Epithelial cell of proximal tubule (primary cell): ENCODE data around the gene GOLGA8M. TPM values are rescaled to one million over a fixed set of nuclear protein-coding genes. Genes with fewer than 3 reads are reported as not detected.
A peak's percentile ranks its signal among the peaks of the same experiment; 100 is the strongest.
"Not testable (repeated sequence)": the region's sequence is repeated elsewhere in the genome, so short reads cannot be mapped to it uniquely, and the experiment has no call there.

ENCODE experiments used
- DNase-seq: peaks from one replicate; pipeline ENCODE4 v3.0.0-alpha.2; 2011; ENCODE audit warnings: low read depth
- H3K4me3 ChIP-seq: 2 replicates; pipeline ENCODE4 v1.5.1; 2011; ENCODE audit warnings: low read depth, mild to moderate bottlenecking, low read length
- total RNA-seq: library from RNA; depleted of rRNA; stranded (reverse); fragments of >200 nt; gene quantifications from 2 replicates; pipeline ENCODE4 v1.2.3, GENCODE V29; 2015
- TF ChIP-seq, protein P1 (sequence below): conservative IDR thresholded peaks from 2 replicates; pipeline ENCODE4 v1.5.1; 2012; ENCODE audit warnings: low read depth, mild to moderate bottlenecking, low read length

The GOLGA8M gene, protein sequence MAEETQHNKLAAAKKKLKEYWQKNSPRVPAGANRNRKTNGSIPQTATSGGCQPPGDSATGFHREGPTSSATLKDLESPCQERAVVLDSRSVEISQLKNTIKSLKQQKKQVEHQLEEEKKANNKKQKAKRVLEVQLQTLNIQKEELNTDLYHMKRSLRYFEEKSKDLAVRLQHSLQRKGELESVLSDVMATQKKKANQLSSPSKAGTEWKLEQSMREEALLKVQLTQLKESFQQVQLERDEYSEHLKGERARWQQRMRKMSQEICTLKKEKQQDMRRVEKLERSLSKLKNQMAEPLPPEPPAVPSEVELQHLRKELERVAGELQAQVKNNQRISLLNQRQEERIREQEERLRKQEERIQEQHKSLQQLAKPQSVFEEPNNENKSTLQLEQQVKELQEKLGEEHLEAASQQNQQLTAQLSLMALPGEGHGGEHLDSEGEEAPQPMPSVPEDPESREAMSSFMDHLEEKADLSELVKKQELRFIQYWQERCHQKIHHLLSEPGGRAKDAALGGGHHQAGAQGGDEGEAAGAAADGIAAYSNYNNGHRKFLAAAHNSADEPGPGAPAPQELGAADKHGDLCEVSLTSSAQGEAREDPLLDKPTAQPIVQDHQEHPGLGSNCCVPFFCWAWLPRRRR
- 0.06 TPM in 1 of 2 replicates, not detected in the other for total RNA-seq

DNA sequence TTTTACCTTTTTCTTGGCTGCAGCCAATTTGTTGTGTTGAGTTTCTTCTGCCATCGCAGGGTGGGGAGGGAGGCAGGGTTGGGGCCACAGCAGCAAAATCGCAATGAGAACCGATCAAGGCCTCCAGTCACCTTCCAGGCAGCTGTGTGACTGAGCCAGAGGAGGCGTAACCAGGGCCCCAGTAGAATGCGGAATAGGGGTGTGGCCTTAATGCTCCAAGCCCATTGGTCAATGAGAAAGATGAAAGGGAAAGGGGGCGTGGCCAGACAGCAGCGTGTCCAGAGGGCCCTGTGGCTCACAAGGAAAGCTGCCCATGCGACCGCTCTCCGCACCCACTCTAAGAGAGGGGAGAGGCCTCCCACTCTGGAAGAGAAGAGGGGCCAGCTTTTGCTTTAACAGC is at the start of gene GOLGA8M:
Gene GOLGA8M (minus strand): TSS at position 152 of the 400 bp plus-strand sequence. CDS start 98 bp downstream, at position 54.
- not testable (repeated sequence) for DNase-seq, H3K4me3 ChIP-seq

DNA sequence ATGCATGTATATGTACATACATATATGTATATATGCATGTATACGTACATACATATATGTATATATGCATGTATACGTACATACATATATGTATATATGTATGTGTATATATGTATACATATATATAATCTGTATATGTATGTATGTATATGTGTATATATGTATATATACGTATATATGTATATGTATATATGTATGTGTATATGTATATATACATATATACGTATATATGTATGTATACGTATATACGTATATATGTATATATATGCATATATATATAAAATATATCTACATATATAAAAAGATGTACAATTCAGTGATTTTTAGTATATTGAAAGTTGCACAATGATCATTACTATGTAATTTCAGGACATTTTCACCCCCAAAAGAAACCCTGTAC is 30.7 kb upstream of the GOLGA8M start:
- DNase-seq, H3K4me3 ChIP-seq: not testable (repeated sequence)

DNA sequence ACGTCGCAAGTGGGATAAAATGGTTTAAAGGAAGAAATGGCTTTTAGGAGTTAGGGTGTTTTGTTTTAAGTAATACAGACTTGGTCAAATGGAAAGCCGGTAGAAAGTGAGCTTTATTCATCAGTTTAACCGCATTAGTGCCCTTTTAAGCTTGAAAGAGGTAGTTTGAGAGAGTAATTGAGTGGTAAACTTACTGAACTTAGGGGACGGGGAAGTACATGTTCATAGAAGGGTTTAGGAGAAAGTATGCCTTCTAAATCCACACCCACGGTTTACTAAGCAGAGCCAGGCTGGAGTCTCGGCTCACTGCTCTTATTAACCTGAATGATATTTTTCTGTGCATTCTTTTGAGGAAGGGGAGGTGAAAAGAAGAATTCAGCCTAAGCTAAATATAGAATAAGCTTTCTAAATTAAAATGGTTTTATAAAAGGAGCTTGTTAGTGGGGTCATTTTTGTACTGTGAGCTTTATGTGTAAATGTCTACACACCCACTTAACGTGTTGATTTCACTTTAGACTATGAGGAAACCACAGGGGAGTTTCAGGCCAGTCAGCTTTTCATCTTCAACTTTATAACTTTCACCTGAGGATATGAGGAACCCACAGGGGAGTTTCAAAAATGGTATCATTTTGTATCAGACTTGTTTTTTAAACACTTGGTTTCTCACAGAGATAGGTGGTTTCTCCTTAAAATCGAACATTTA is 26.5 kb upstream of the GOLGA8M start:
- peak overlapping the region; percentile 46 for H3K4me3 ChIP-seq
- DNase-seq, result not testable (repeated sequence)

DNA sequence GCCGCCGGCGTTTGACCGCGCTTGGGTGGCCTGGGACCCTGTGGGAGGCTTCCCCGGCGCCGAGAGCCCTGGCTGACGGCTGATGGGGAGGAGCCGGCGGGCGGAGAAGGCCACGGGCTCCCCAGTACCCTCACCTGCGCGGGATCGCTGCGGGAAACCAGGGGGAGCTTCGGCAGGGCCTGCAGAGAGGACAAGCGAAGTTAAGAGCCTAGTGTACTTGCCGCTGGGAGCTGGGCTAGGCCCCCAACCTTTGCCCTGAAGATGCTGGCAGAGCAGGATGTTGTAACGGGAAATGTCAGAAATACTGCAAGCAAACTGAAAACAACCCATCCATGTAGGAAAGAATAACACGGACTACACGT is 26.0 kb upstream of the GOLGA8M start:
- not testable (repeated sequence) for DNase-seq
- peak overlapping the region; percentile 53 for H3K4me3 ChIP-seq

DNA sequence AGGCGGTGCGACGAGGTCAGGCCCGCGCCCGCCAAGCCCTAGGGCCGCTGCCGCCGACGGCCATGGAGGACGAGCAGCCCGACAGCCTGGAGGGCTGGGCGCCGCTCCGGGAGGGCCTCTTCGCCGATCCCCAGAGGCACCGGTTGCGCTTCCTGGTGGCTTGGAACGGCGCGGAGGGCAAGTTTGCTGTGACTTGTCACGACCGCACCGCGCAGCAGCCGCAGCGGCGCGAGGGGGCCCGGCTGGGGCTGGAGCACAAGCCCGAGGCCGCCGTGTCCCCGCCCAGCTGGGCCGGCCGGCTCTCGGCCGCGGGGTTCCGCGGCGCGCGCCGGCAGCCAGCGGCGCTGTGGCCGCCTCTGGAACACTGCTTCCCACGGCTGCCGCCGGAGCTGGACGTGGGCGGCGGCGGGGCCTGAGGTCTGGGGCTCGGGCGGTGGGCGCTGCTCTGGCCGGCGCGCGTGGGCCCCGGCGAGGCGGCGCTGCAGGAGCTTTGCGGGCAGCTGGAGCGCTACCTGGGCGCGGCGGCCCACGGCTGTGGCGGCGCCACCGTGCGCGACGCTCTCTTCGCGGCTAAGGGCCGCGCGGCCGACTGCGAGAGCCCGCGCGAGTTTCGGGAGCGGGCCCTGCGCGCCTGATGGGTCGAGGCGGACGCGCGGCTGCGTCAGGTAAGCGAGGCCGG is 25.4 kb upstream of the GOLGA8M start:
- DNase-seq, result not testable (repeated sequence)

DNA sequence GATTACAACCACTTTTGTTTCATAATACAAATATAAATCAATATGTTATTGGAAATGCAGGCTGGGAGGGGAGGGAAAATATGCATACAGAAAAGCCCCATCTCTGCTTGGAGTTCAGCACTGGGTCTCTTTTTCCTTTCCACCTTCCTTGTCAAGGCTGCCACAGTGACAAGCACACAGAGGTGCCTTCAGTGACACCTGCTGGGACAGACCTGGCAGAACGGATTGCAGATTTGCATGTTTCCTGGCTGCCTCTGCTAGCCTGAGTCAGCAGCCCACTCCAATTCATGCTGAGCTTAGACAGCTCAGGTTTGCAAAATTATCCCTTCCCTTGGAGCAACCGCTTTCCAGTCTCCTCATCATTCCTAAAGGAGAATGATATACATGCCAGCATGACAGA is 15.8 kb upstream of the GOLGA8M start:
- DNase-seq, result not testable (repeated sequence)
- TF ChIP-seq, protein P1, sequence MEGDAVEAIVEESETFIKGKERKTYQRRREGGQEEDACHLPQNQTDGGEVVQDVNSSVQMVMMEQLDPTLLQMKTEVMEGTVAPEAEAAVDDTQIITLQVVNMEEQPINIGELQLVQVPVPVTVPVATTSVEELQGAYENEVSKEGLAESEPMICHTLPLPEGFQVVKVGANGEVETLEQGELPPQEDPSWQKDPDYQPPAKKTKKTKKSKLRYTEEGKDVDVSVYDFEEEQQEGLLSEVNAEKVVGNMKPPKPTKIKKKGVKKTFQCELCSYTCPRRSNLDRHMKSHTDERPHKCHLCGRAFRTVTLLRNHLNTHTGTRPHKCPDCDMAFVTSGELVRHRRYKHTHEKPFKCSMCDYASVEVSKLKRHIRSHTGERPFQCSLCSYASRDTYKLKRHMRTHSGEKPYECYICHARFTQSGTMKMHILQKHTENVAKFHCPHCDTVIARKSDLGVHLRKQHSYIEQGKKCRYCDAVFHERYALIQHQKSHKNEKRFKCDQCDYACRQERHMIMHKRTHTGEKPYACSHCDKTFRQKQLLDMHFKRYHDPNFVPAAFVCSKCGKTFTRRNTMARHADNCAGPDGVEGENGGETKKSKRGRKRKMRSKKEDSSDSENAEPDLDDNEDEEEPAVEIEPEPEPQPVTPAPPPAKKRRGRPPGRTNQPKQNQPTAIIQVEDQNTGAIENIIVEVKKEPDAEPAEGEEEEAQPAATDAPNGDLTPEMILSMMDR, result peak; percentile 27
- H3K4me3 ChIP-seq, result peak overlapping the region; percentile 22

More for the DNA sequence above, 25.4 kb upstream of the GOLGA8M start:
- H3K4me3 ChIP-seq, result peak overlapping the region; percentile 53

DNA sequence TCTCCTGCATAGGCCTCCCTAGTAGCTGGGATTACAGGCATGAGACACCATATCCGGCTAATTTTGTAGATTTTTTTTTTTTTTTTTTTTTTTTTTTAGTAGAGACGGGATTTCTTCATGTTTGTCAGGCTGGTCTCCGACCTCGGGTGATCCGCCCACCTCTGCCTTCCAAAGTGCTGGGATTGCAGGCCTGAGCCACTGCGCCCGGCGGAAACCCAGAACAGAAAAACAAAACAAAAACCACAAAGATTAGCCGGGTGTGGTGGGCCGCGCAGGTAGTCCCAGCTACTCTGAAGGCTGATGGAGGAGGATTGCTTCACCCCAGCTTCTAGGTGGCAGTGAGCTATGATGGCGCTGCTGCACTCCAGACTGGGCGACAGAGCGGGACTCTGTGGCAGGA is 14.8 kb upstream of the GOLGA8M start:
- not testable (repeated sequence) for DNase-seq

DNA sequence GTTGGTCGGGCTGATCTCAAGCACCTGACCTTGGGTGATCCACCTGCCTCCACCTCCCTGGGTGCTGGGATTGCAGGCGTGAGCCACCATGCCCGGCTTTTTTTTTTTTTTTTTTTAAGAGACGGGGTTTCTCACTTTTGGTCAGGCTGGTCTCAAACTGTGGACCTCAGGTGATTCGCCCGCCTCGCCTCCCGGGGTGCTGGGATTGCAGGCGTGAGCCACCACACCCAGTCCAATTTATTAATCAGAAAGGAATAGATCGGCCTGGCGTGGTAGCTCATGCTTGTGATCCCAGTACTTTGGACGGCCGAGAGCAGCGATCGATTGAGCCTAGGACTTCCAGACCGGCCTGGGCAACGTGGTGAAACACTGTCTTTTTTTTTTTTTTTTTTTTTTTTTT is 13.9 kb upstream of the GOLGA8M start:
- TF ChIP-seq, protein P1, result no peak
- DNase-seq, result no peak
- H3K4me3 ChIP-seq, result no peak overlapping the region

More for the DNA sequence above, 14.8 kb upstream of the GOLGA8M start:
- H3K4me3 ChIP-seq, result not testable (repeated sequence)

DNA sequence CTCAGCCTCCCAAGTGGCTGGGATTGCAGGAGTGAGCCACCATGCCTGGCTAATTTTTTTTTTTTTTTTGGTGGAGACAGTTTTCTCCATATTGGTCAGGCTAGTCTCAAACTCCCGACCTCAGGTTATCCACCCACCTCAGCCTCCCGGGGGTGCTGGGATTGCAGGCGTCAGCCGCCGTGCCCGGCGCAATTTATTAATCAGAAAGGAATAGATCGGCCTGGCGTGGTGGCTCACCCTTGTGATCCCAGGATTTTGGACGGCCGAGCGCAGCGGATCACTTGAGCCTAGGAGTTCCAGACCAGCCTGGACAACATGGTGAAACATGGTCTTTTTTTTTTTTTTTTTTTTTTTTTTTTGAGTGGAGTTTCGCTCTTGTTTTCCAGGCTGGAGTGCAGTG is 13.3 kb upstream of the GOLGA8M start:
- TF ChIP-seq, protein P1, result no peak
- no peak overlapping the region for H3K4me3 ChIP-seq
- no peak for DNase-seq

DNA sequence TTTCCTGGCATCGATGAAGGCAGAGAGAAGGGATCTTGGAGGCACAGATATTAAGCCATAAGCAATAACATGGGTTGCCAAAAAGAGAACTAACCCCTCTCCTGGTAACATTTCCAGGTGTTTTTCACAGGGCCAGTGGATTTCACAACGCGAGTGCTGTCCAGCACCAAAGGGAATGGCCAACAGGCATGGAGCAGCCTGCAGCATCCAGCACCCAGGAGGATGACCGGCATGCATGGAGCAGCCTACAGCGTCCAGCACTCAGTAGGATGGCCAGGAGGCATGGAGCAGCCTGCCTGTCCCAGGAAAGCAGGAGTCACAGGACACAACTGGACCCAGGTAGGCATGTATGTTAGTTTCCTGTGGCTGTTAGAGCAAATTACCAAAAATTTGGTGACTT is 11.8 kb upstream of the GOLGA8M start:
- H3K4me3 ChIP-seq, DNase-seq: not testable (repeated sequence)

DNA sequence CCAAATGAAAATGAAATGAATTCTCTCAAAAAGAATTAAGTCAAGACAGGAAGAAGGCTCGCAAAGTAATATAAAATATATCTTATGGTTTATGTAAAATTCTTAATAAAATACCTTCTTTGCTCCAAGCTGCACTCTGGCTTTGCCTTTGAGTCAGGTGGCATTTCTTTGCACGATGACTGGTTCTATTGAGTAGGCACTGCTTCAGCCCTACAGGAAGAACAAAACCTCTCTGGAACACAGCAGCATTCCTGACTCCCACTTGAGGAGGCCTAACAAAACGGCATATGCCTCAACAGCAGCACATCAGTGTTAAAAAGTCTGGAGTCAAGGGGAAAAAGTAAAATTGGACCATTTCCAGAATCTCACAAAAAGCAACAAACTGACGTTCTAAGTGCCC is 7.4 kb upstream of the GOLGA8M start:
- not testable (repeated sequence) for H3K4me3 ChIP-seq, DNase-seq

DNA sequence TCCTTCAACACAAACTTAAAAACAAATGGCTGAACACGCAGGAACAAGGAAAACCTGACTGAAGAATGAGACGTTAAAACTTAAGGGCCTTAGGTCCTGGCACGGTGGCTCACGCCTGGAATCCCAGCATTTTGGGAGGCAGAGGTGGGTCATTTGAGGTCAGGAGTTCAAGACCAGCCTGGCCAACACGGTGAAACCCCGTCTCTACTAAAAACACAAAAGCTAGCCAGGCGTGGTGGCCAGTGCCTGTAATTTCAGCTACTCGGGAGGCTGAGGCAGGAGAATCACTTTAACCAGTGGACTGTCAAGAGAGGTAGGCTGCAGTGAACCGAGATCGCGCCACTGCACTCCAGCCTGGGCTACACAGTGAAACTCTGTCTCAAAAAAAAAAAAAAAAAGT is 6.4 kb upstream of the GOLGA8M start:
- not testable (repeated sequence) for DNase-seq, H3K4me3 ChIP-seq

DNA sequence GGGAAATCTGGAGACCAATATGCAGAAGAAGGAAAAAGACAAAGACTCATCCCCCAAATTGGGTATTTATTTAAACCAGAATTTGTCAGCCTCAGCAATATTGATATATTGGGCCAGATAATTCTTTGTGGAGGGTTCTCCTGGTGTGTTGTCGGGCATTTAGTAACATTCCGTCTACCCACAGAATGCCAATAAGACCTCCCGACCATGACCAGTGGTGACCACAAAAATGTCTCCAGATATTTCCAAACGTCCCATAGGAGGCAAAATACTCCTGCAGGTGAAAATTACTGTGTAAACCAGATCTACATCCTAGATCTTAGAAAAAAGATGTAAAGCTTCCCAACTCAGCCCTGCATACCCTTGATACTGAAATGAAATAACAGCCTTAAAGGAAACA is 2.0 kb upstream of the GOLGA8M start:
- H3K4me3 ChIP-seq, DNase-seq: not testable (repeated sequence)

DNA sequence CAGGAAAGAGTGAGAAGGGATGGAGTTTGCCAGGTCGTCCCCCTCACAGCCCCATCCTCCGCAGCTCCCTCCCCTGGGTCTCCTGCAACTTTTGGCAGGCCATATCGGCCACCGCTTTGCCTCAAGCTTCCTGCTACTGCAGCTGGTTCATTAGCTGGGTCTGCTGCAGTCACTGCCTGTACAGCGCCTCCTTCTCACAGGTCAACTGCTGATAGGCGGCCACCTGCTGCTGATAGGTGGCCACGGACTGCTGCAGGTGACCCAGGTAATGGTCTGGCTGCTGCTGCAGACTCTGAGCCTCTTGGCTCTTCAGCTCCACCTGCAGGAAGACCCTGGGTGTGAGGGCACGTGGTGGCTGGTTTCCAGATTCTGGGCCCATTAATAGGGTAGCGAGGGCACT is 8.3 kb downstream of the GOLGA8M start:
- not testable (repeated sequence) for H3K4me3 ChIP-seq, DNase-seq

DNA sequence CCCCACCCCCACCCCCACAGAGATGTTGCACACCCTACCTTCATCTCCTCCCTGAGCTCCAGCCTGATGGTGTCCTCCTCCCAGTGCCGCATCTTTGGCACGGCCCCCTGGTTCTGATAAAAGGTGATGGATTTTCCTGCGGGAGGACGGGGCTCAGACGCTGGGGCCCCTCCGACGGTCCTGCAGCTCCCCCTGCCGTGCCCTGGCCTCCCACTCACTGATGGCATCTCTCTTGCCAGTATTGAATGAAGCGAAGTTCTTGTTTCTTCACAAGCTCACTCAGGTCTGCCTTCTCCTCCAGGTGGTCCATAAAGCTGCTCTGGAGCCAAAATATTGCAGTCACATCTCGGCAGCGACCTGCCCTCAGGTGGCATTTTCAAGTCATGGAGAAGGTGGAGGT is 9.8 kb downstream of the GOLGA8M start:
- not testable (repeated sequence) for DNase-seq, H3K4me3 ChIP-seq
